ENCODE data around the gene ARHGAP42.

DNA sequence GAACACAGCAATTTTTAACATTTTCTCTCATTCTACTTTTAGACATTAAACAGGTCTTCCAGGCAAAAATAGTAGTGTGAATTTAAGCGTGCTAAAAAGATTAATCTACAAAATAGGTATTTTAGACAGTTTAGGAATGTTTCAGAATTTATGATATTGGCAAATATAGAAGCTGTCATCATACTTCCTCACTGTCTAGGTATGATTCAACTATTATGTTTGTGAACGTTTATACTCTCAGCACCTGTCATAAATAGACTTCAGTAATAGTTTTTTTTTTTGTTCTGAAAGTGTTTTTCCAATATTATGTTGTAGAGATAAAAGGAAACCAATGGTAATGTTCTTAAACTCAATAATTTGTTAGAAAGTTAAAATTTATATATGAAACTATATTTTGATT, 103.0 kb downstream of the ARHGAP42 start:
- TF ChIP-seq POLR2A (IDR thresholded peaks at IDR 0.05): no peak
- TF ChIP-seq CTCF (IDR thresholded peaks at IDR 0.05): no peak

Measured in ovary (tissue), 3 donors.